Stomach (tissue), 4 donors: ENCODE measurements around the gene PHACTR3.

Source experiments
- CTCF ChIP-seq, 7 experiments: fragments of 450-650 bp in 4 of 7; fragments of 200-600 bp in 3 of 7; sonication (generic) in 3 of 7; IDR thresholded peaks; one replicate each; pipeline ENCODE4 v1.5.1; 2016 to 2019; ENCODE audit warnings: antibody characterized with exemption in 7 of 7, control low read depth in 2 of 7, mild to moderate bottlenecking in 1 of 7
- EP300 ChIP-seq: sonication (generic); formaldehyde crosslinking; IDR thresholded peaks from one replicate; pipeline ENCODE4 v1.6.1; 2017; ENCODE audit warnings: antibody characterized with exemption
- POLR2AphosphoS5 ChIP-seq, 3 donors: sonication (generic); formaldehyde crosslinking; IDR thresholded peaks; one replicate each; pipeline ENCODE4 v1.6.1; 2016; ENCODE audit warnings: antibody characterized with exemption in 3 of 3

GRCh38 chr20:59633656-59634251 lies 29.4 kb downstream of the PHACTR3 start:
- TF ChIP-seq CTCF (IDR thresholded peaks at IDR 0.05) (no peak), POLR2AphosphoS5 (IDR thresholded peaks at IDR 0.05) (no peak), EP300 (no peak)
